CD14-positive monocyte (primary cell): ENCODE results near the gene KLF15. TPM values are rescaled to one million over a fixed set of nuclear protein-coding genes. Genes with fewer than 3 reads are reported as not detected.

Experiments used
- DNase-seq, 3 donors: peaks; one replicate each; pipeline ENCODE4 v3.0.0-alpha.2; 2011 to 2022
- H2AFZ ChIP-seq: 2 replicates; pipeline ENCODE4 v1.6.0; 2012; ENCODE audit warnings: mild to moderate bottlenecking, low read depth, low read length, inconsistent platforms; ENCODE audit not compliant: insufficient read depth, poor library complexity, severe bottlenecking
- H3K27ac ChIP-seq, 2 donors: 1 replicate in 1 of 2; 2 replicates in 1 of 2; pipeline ENCODE4 v1.5.1; 2012 to 2013; ENCODE audit warnings: low read length in 2 of 2, control low read depth in 1 of 2, inconsistent platforms in 1 of 2, low read depth in 1 of 2, mild to moderate bottlenecking in 1 of 2
- H3K27me3 ChIP-seq, 2 donors: one replicate each; pipeline versions ENCODE4 v1.6.0 to v1.6.1; 2011 to 2013; ENCODE audit warnings: low read length in 2 of 2; ENCODE audit not compliant: control insufficient read depth in 2 of 2, insufficient read depth in 2 of 2
- H3K36me3 ChIP-seq, 2 donors: replicated peaks in 1 of 2; 1 replicate in 1 of 2; 2 replicates in 1 of 2; pipeline versions ENCODE4 v1.5.1 to v1.6.1; 2012 to 2013; ENCODE audit warnings: low read length in 2 of 2, control low read depth in 1 of 2, inconsistent platforms in 1 of 2, mild to moderate bottlenecking in 1 of 2; ENCODE audit not compliant: insufficient read depth in 2 of 2, control insufficient read depth in 1 of 2
- H3K4me1 ChIP-seq, 2 donors: 1 replicate in 1 of 2; 2 replicates in 1 of 2; pipeline versions ENCODE4 v1.5.1 to v1.6.1; 2012 to 2013; ENCODE audit warnings: low read length in 2 of 2, control low read depth in 1 of 2, inconsistent platforms in 1 of 2, mild to moderate bottlenecking in 1 of 2, moderate library complexity in 1 of 2; ENCODE audit not compliant: insufficient read depth in 2 of 2, control insufficient read depth in 1 of 2
- H3K4me2 ChIP-seq: replicated peaks from 2 replicates; pipeline ENCODE3; 2012; ENCODE audit warnings: low read length, moderate library complexity, mild to moderate bottlenecking; ENCODE audit not compliant: poor library complexity, severe bottlenecking; ENCODE audit errors: extremely low read depth
- H3K4me3 ChIP-seq, 3 experiments: fragments of 200-600 bp in 1 of 3; sonication (generic) in 1 of 3; replicated peaks in 1 of 3; 1 replicate in 2 of 3; 2 replicates in 1 of 3; pipeline ENCODE4 v1.5.1; 2011 to 2013; ENCODE audit warnings: low read length in 3 of 3, mild to moderate bottlenecking in 3 of 3, control low read depth in 2 of 3, low read depth in 2 of 3, inconsistent platforms in 1 of 3, moderate library complexity in 1 of 3
- H3K79me2 ChIP-seq: 2 replicates; pipeline ENCODE4 v1.6.0; 2012; ENCODE audit warnings: mild to moderate bottlenecking, control low read depth, inconsistent platforms, low read length, moderate library complexity; ENCODE audit not compliant: insufficient read depth
- H3K9ac ChIP-seq: 2 replicates; pipeline ENCODE4 v1.6.0; 2017; ENCODE audit warnings: low read length, mild to moderate bottlenecking; ENCODE audit not compliant: insufficient read depth, poor library complexity, severe bottlenecking
- H3K9me3 ChIP-seq, 2 donors: replicated peaks in 1 of 2; 1 replicate in 1 of 2; 2 replicates in 1 of 2; pipeline versions ENCODE4 v1.5.1 to v1.6.1; 2012 to 2013; ENCODE audit warnings: low read length in 2 of 2, control low read depth in 1 of 2; ENCODE audit not compliant: control insufficient read depth in 1 of 2, insufficient read depth in 1 of 2
- H4K20me1 ChIP-seq: 2 replicates; pipeline ENCODE4 v1.6.0; 2012; ENCODE audit warnings: mild to moderate bottlenecking, low read length, control low read depth, moderate library complexity; ENCODE audit not compliant: insufficient read depth
- H3K27ac Mint-ChIP-seq, 7 donors: one replicate each; pipeline ENCODE4 v1.8.0; 2020; ENCODE audit warnings: mild to moderate bottlenecking in 7 of 7, mixed read lengths in 7 of 7, moderate library complexity in 6 of 7, inconsistent platforms in 2 of 7
- H3K27me3 Mint-ChIP-seq, 3 donors: one replicate each; pipeline ENCODE4 v1.8.0; 2021 to 2022; ENCODE audit warnings: low read depth in 3 of 3, mild to moderate bottlenecking in 3 of 3, mixed read lengths in 3 of 3, moderate library complexity in 3 of 3, inconsistent platforms in 1 of 3
- H3K36me3 Mint-ChIP-seq, 2 donors: one replicate each; pipeline ENCODE4 v1.8.0; 2020; ENCODE audit warnings: mixed read lengths in 2 of 2, inconsistent platforms in 1 of 2, mild to moderate bottlenecking in 1 of 2
- H3K4me1 Mint-ChIP-seq: one replicate; pipeline ENCODE4 v1.8.0; 2020; ENCODE audit warnings: mild to moderate bottlenecking, mixed read lengths
- H3K4me3 Mint-ChIP-seq, 2 donors: one replicate each; pipeline ENCODE4 v1.8.0; 2020; ENCODE audit warnings: mild to moderate bottlenecking in 2 of 2, mixed read lengths in 2 of 2, moderate library complexity in 1 of 2
- H3K9me3 Mint-ChIP-seq, 7 donors: one replicate each; pipeline ENCODE4 v1.8.0; 2020 to 2022; ENCODE audit warnings: mixed read lengths in 7 of 7, mild to moderate bottlenecking in 6 of 7, moderate library complexity in 6 of 7, inconsistent platforms in 2 of 7
- CTCF ChIP-seq: fragments of 200-600 bp; IDR thresholded peaks from one replicate; pipeline ENCODE4 v1.8.0; 2022; ENCODE audit warnings: antibody characterized with exemption, mild to moderate bottlenecking
- WGBS: methylation state at CpG from one replicate; pipeline ENCODE4 v1.1.5; 2013; ENCODE audit warnings: missing lambda C conversion rate; ENCODE audit not compliant: insufficient coverage; 5-methylcytosine and 5-hydroxymethylcytosine counted together
- intact Hi-C, 2 donors: fragments of 100-400 bp; cut with micrococcal nuclease; formaldehyde crosslinking; loops; one replicate each; pipeline versions ENCODE4 v1.15.0 to v1.15.1; 2023
- polyA minus RNA-seq: library from RNA; depleted of rRNA, polyadenylated mRNA; stranded (reverse); fragments of >200 nt; gene quantifications from 2 replicates; pipeline ENCODE4 v1.2.3, GENCODE V29; 2012
- polyA plus RNA-seq, 3 donors: library from polyadenylated mRNA; depleted of rRNA in 1 of 3; unstranded in 2 of 3; stranded (reverse) in 1 of 3; fragments of 300-500 nt in 2 of 3; fragments of >200 nt in 1 of 3; fragmentation: Illumina TruSeq in 2 of 3; gene quantifications; 1 replicate in 2 of 3; 2 replicates in 1 of 3; pipeline ENCODE4 v1.2.3, GENCODE V29; 2012 to 2021
- total RNA-seq, 12 experiments: library from RNA in 1 of 12; stranded (reverse) in 1 of 12; fragments of 120-200 nt in 1 of 12; gene quantifications; one replicate each; pipeline ENCODE4 v1.2.4 and lab custom pipeline; 2013 to 2026; ENCODE audit warnings: mixed read lengths in 6 of 12, inconsistent platforms in 1 of 12

The KLF15 gene
- total RNA-seq (2013), result 0.08 TPM
- polyA plus RNA-seq (not detected), polyA minus RNA-seq (0.14 and 0.16 TPM in 2 replicates), total RNA-seq (lab: John Stamatoyannopoulos, UW) (0 to 0.46 (median 0.14) reads per million in 11 experiments)

DNA sequence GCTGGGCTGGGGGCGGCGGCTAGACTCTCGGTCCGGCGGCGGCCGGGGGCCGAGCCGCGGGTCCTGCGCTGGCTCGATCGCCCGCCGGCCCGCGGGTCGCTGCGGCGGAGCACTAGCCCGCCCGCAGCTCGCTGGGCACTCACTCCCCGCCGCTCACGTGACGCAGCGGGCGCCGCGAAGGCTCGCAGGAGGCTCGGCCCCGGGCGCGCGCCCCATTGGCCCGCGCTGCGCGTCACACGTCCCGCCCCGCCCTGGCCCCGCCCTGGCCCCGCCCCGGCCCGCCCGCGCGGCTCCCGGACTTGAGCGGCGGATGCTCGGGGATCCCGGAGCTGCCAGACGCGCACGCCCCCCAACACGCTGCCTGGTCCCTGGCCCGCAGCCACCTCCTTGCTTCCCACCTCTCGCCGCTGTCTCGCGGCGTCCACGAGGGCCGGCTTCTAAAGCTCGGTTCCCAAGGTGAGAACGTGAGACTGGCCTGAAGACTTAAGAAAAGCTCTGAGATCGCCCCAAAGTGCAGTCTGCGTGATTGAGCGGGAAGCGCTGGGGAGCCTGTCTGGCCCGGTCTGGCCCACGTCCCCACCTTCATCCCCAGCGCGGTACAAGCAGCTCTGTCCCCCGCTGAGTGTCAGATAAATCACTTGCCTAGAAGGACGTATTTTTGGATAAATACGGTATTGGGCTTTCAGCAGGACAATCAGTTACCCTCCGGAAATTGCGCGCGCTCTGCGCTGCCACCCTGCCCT lies at the start of gene KLF15:
Gene KLF15 (minus strand): TSS at position 114 of the 743 bp plus-strand sequence. CDS start 4,486 bp downstream, outside the sequence.
- Histone ChIP-seq H3K9me3 (peaks cover 0 to 6% of the 10 kb centered on the region in 2 donors), H3K4me1 (peaks cover 18 to 24% of the 10 kb centered on the region in 2 donors), H4K20me1 (no peaks in the 10 kb centered on the region), H3K36me3 (no peaks in the 10 kb centered on the region), H3K9ac (peak within 1 kb of the TSS; percentile 49), H3K4me3 (peak within 1 kb of the TSS; percentile 34 to 73 (median 37)), H3K27ac (no peak within 1 kb of the TSS), H2AFZ (peak within 1 kb of the TSS; percentile 83), H3K4me2 (peak within 1 kb of the TSS; percentile 79), H3K27me3 (peaks cover 32 to 75% of the 10 kb centered on the region in 2 donors), H3K79me2 (no peaks in the 10 kb centered on the region)
- WGBS, result under 1% methylated on average over 69 of the region's 86 CpGs
- H3K4me1 Mint-ChIP-seq, result peaks cover 18% of the 10 kb centered on the region
- DNase-seq, result peak; percentile 76 to 85 (median 77)
- no peak for TF ChIP-seq CTCF
- peaks cover 4 to 7% of the 10 kb centered on the region in 2 donors for H3K36me3 Mint-ChIP-seq
- H3K4me3 Mint-ChIP-seq, result peak within 1 kb of the TSS; percentile 82 to 94
- H3K27ac Mint-ChIP-seq, result peak within 1 kb of the TSS in 4 of 7 donors; percentile 58 to 70 (median 66)
- H3K27me3 Mint-ChIP-seq, result peaks cover 59 to 78% (median 64%) of the 10 kb centered on the region in 3 donors
- intact Hi-C loops, result loop anchor here (5.0 to 10.0 kb wide), 3 partner anchors 107 to 440 kb away; partner anchors contain the start of gene ZXDC (in 1 of the 2)
- H3K9me3 Mint-ChIP-seq, result peaks cover 0 to 20% (median 7%) of the 10 kb centered on the region in 7 donors

GRCh38 chr3:126406389-126407296 lies 49.4 kb upstream of the KLF15 start:
- Mint-ChIP-seq H3K27ac (peak overlapping the region in 1 of 7 donors; percentile 21), H3K4me3 (no peak overlapping the region), H3K27me3 (peaks cover 16 to 32% (median 23%) of the 10 kb centered on the region in 3 donors), H3K36me3 (no peaks in the 10 kb centered on the region), H3K9me3 (peaks cover 0 to 3% (median 2%) of the 10 kb centered on the region in 7 donors), H3K4me1 (no peaks in the 10 kb centered on the region)
- Histone ChIP-seq H3K4me2 (no peak overlapping the region), H3K9ac (no peak overlapping the region), H3K9me3 (no peaks in the 10 kb centered on the region), H3K27me3 (peaks cover 0 to 7% of the 10 kb centered on the region in 2 donors), H3K27ac (no peak overlapping the region), H4K20me1 (no peaks in the 10 kb centered on the region), H3K4me3 (no peak overlapping the region), H3K36me3 (no peaks in the 10 kb centered on the region), H3K79me2 (no peaks in the 10 kb centered on the region), H2AFZ (no peak overlapping the region), H3K4me1 (no peaks in the 10 kb centered on the region)
- no peak for TF ChIP-seq CTCF
- intact Hi-C loops, result no loop called here
- WGBS, result 97% methylated on average over 6 of the region's 15 CpGs
- DNase-seq, result no peak
